ENCODE results near the gene PTPRE.

DNA sequence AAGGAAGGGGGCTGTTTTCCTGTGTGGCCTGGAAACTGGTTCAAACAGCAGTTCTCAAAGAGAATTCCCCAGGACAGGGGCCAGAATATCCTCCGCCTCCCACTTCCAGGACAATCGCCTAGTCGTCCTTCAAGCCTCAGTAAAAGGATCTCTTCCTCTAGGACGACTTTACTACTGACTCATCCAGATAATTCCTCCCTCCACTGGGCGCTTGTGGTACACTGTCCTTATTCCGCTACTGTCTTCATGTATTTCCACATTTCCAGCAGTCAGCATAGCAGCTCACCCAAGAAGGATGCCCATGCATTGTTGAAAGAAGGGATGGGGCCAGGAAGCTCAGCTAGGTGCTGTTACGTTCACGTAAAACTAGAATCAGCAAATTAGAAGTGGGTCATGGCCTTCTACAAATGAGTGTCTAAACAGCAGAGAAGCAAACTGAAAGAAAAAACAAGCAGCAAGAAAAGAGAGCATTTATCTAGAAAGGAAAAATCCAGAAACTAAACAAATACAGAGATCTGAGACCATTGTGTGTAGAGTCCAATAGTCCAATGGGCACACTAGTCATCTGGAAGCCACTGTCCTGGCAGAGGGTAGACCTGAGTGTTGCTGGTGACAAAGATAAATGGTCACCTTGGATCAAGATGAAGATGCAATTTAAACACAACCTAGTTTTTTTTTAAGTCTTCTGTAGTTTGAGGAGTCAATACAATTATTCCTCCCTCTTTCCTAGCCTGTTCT lies 40.5 kb upstream of the PTPRE start:
- no peak for TF ChIP-seq FOSL1 (IDR thresholded peaks at IDR 0.05; ENCODE audit: low read depth)
- TF ChIP-seq, protein P1, sequence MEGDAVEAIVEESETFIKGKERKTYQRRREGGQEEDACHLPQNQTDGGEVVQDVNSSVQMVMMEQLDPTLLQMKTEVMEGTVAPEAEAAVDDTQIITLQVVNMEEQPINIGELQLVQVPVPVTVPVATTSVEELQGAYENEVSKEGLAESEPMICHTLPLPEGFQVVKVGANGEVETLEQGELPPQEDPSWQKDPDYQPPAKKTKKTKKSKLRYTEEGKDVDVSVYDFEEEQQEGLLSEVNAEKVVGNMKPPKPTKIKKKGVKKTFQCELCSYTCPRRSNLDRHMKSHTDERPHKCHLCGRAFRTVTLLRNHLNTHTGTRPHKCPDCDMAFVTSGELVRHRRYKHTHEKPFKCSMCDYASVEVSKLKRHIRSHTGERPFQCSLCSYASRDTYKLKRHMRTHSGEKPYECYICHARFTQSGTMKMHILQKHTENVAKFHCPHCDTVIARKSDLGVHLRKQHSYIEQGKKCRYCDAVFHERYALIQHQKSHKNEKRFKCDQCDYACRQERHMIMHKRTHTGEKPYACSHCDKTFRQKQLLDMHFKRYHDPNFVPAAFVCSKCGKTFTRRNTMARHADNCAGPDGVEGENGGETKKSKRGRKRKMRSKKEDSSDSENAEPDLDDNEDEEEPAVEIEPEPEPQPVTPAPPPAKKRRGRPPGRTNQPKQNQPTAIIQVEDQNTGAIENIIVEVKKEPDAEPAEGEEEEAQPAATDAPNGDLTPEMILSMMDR (IDR thresholded peaks at IDR 0.05 in 2 of 3, conservative IDR thresholded peaks at IDR 0.05 in 1 of 3; ENCODE audit: borderline replicate concordance in 1 of 3, insufficient read depth in 1 of 3, low read depth in 2 of 3, low read length in 2 of 3) = no peak
- TF ChIP-seq, protein P2, sequence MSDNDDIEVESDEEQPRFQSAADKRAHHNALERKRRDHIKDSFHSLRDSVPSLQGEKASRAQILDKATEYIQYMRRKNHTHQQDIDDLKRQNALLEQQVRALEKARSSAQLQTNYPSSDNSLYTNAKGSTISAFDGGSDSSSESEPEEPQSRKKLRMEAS (IDR thresholded peaks at IDR 0.05) = no peak

Measured in HCT116 (cell line).